WERI-Rb-1 (cell line): Measurements from ENCODE around the gene AFTPH.

ENCODE experiments used
- DNase-seq: peaks from one replicate; pipeline ENCODE4 v3.0.0-alpha.2; 2020
- H3K27ac ChIP-seq: fragments of 250-450 bp; sonication (Bioruptor Pico); 2 replicates; pipeline ENCODE4 v1.5.1; 2020; ENCODE audit warnings: mild to moderate bottlenecking, moderate library complexity
- H3K27me3 ChIP-seq: fragments of 250-450 bp; sonication (Bioruptor Pico); 2 replicates; pipeline ENCODE4 v1.5.1; 2021; ENCODE audit warnings: mild to moderate bottlenecking, low read depth, moderate library complexity; ENCODE audit not compliant: insufficient read depth, severe bottlenecking
- H3K36me3 ChIP-seq: fragments of 250-450 bp; sonication (Bioruptor Pico); 2 replicates; pipeline ENCODE4 v1.5.1; 2020; ENCODE audit warnings: mild to moderate bottlenecking, moderate library complexity
- H3K4me3 ChIP-seq: 2 replicates; pipeline ENCODE4 v1.5.1; 2011; ENCODE audit warnings: low read depth, mild to moderate bottlenecking, control low read depth, low read length
- H3K9me3 ChIP-seq: fragments of 250-450 bp; sonication (Bioruptor Pico); 2 replicates; pipeline ENCODE4 v1.5.1; 2021; ENCODE audit warnings: mild to moderate bottlenecking, moderate library complexity; ENCODE audit not compliant: severe bottlenecking
- CTCF ChIP-seq: IDR thresholded peaks from 2 replicates; pipeline ENCODE4 v1.5.1; 2011; ENCODE audit warnings: low read depth, mild to moderate bottlenecking, control low read depth, inconsistent platforms, low read length

The AFTPH gene

GRCh38 chr2:64523666-64524603, at the start of gene AFTPH:
AFTPH (plus strand) TSS chr2:64524328; CDS start chr2:64551475, 27,147 bp downstream.
- Histone ChIP-seq H3K4me3 (peak within 1 kb of the TSS; percentile 99), H3K27me3 (no peaks in the 10 kb centered on the region), H3K27ac (peak within 1 kb of the TSS; percentile 84), H3K36me3 (peaks cover 3% of the 10 kb centered on the region; the same call in 1 of the 2 replicates), H3K9me3 (no peaks in the 10 kb centered on the region)
- peak; percentile 100 for DNase-seq
- no peak for TF ChIP-seq CTCF

- no peak for DNase-seq
- no peaks in the 10 kb centered on the region for H3K36me3 ChIP-seq
- H3K9me3 ChIP-seq: no peaks in the 10 kb centered on the region
- no peaks in the 10 kb centered on the region for H3K27me3 ChIP-seq
- TF ChIP-seq CTCF: no peak
- no peak overlapping the region for H3K27ac ChIP-seq
- H3K4me3 ChIP-seq: no peak overlapping the region
Measured at GRCh38 chr2:64474636-64475035, 49.5 kb upstream of the AFTPH start.

- no peak for DNase-seq
- no peaks in the 10 kb centered on the region for H3K36me3 ChIP-seq
- no peaks in the 10 kb centered on the region for H3K9me3 ChIP-seq
- H3K4me3 ChIP-seq: no peak overlapping the region
- no peak overlapping the region for H3K27ac ChIP-seq
- no peaks in the 10 kb centered on the region for H3K27me3 ChIP-seq
- TF ChIP-seq CTCF: no peak
Measured at GRCh38 chr2:64477037-64477436, 47.1 kb upstream of the AFTPH start.

GRCh38 chr2:64477979-64478378, 46.1 kb upstream of the AFTPH start:
- no peak for DNase-seq
- Histone ChIP-seq H3K27me3 (no peaks in the 10 kb centered on the region), H3K36me3 (no peaks in the 10 kb centered on the region), H3K4me3 (no peak overlapping the region), H3K9me3 (no peaks in the 10 kb centered on the region), H3K27ac (no peak overlapping the region)
- TF ChIP-seq CTCF: no peak

- Histone ChIP-seq H3K27ac (no peak overlapping the region), H3K27me3 (no peaks in the 10 kb centered on the region), H3K4me3 (no peak overlapping the region), H3K9me3 (no peaks in the 10 kb centered on the region), H3K36me3 (no peaks in the 10 kb centered on the region)
- no peak for DNase-seq
- TF ChIP-seq CTCF: no peak
Measured at GRCh38 chr2:64478502-64479230, 45.5 kb upstream of the AFTPH start.
